HG03520 (cell line): ENCODE data around the gene ZNF132.
"Not testable (repeated sequence)": the region's sequence is repeated elsewhere in the genome, so short reads cannot be mapped to it uniquely, and the experiment has no call there.

Source experiments
- ATAC-seq: cut with Tn5 transposase; IDR thresholded peaks from one replicate; pipeline ENCODE4 v1.9.1; 2021; ENCODE audit warnings: mild to moderate bottlenecking, moderate library complexity; ENCODE audit not compliant: unreplicated experiment

ZNF132 gene

GRCh38 chr19:58468216-58468839 lies 28.4 kb upstream of the ZNF132 start:
- ATAC-seq = no peak

- ATAC-seq = peak; percentile 92
Measured at GRCh38 chr19:58466760-58467589, 27.0 kb upstream of the ZNF132 start, which contains the start of gene ZNF324. TSS of gene ZNF324 (plus strand) at chr19:58467080. CDS start at chr19:58469186, 2,106 bp downstream.

GRCh38 chr19:58466089-58466759 lies 26.3 kb upstream of the ZNF132 start:
- peak; percentile 8 for ATAC-seq

GRCh38 chr19:58460039-58460438 lies 20.1 kb upstream of the ZNF132 start:
- no peak for ATAC-seq

- ATAC-seq = no peak
Measured at GRCh38 chr19:58456111-58456510, 16.2 kb upstream of the ZNF132 start.

GRCh38 chr19:58455306-58455705 lies 15.4 kb upstream of the ZNF132 start:
- no peak for ATAC-seq

GRCh38 chr19:58453743-58454142 lies 13.8 kb upstream of the ZNF132 start:
- no peak for ATAC-seq

- peak; percentile 87 for ATAC-seq
Measured at GRCh38 chr19:58451358-58452101, 11.6 kb upstream of the ZNF132 start, which contains the start of gene ZNF324B. TSS of gene ZNF324B (plus strand) at chr19:58451622. CDS start at chr19:58453702, 2,080 bp downstream.

GRCh38 chr19:58450856-58451357 lies 11.0 kb upstream of the ZNF132 start:
- ATAC-seq = no peak

GRCh38 chr19:58449980-58450379 lies 10.0 kb upstream of the ZNF132 start:
- not testable (repeated sequence) for ATAC-seq

- not testable (repeated sequence) for ATAC-seq
Measured at GRCh38 chr19:58448860-58449259, 8.9 kb upstream of the ZNF132 start.

- not testable (repeated sequence) for ATAC-seq
Measured at GRCh38 chr19:58442986-58443385, 3.0 kb upstream of the ZNF132 start.

- ATAC-seq = no peak
Measured at GRCh38 chr19:58440556-58440955, 603 bp upstream of the ZNF132 start.

- no peak for ATAC-seq
Measured at GRCh38 chr19:58434217-58434616, 5.7 kb downstream of the ZNF132 start.

GRCh38 chr19:58429745-58430144 lies 10.2 kb downstream of the ZNF132 start:
- ATAC-seq = no peak

- ATAC-seq = no peak
Measured at GRCh38 chr19:58428617-58429016, 11.3 kb downstream of the ZNF132 start.

GRCh38 chr19:58417071-58417470 lies 22.9 kb downstream of the ZNF132 start:
- no peak for ATAC-seq

GRCh38 chr19:58416604-58417003 lies 23.3 kb downstream of the ZNF132 start:
- no peak for ATAC-seq

GRCh38 chr19:58409010-58409790 lies 30.8 kb downstream of the ZNF132 start:
- ATAC-seq = peak; percentile 9
